GM21576 (cell line): ENCODE measurements around the gene ASB8.

Source experiments
- ATAC-seq: cut with Tn5 transposase; IDR thresholded peaks from one replicate; pipeline ENCODE4 v1.9.1; 2021; ENCODE audit warnings: mild to moderate bottlenecking, moderate library complexity; ENCODE audit not compliant: unreplicated experiment

ASB8 gene

GRCh38 chr12:48106681-48107613, 50.4 kb downstream of the ASB8 start:
- ATAC-seq: no peak

- peak; percentile 64 for ATAC-seq
Measured at GRCh38 chr12:48105867-48106680, 51.2 kb downstream of the ASB8 start, which contains the start of gene SENP1. TSS of gene SENP1 (minus strand) at chr12:48106079. CDS start at chr12:48101472, 4,607 bp downstream.

- ATAC-seq: peak; percentile 33
Measured at GRCh38 chr12:48105321-48105866, 51.9 kb downstream of the ASB8 start.

GRCh38 chr12:48104531-48104930, 52.8 kb downstream of the ASB8 start:
- no peak for ATAC-seq
